ENCODE data around the gene LPXN.

The LPXN gene

GRCh38 chr11:58575377-58576020, at the start of gene LPXN:
LPXN (minus strand) TSS chr11:58575856; CDS start chr11:58575772, 84 bp downstream.
- TF ChIP-seq PKNOX1 (IDR thresholded peaks at IDR 0.05): no peak
- TF ChIP-seq ARNT (IDR thresholded peaks at IDR 0.05): no peak
- TF ChIP-seq TARDBP (IDR thresholded peaks at IDR 0.05): no peak
- TF ChIP-seq SUZ12 (IDR thresholded peaks at IDR 0.05): no peak
- TF ChIP-seq ELF4 (IDR thresholded peaks at IDR 0.05): no peak
- TF ChIP-seq CTBP1 (IDR thresholded peaks at IDR 0.05; ENCODE audit: borderline replicate concordance): no peak
- no peak for TF ChIP-seq L3MBTL2 (conservative IDR thresholded peaks at IDR 0.05)
- no peak for TF ChIP-seq NFRKB (IDR thresholded peaks at IDR 0.05)
- no peak for TF ChIP-seq BHLHE40 (IDR thresholded peaks at IDR 0.05; ENCODE audit: borderline replicate concordance)
- no peak for TF ChIP-seq SP1 (IDR thresholded peaks at IDR 0.05)
- no peak for TF ChIP-seq ZNF384 (IDR thresholded peaks at IDR 0.05)
- no peak for TF ChIP-seq FOXM1 (IDR thresholded peaks at IDR 0.05; ENCODE audit: borderline replicate concordance)
- no peak for TF ChIP-seq HDGF (IDR thresholded peaks at IDR 0.05; ENCODE audit: borderline replicate concordance)
- no peak for TF ChIP-seq FOXK2 (IDR thresholded peaks at IDR 0.05)
- TF ChIP-seq LEF1 (IDR thresholded peaks at IDR 0.05; ENCODE audit: borderline replicate concordance): no peak
- POLR2A ChIA-PET: no interaction called here
- no peak for DNase-seq (ENCODE audit: extremely low spot score)
- CTCF ChIA-PET: interaction anchor here (0.6 kb wide), 1 partner anchor 8 kb away, joined by 3 read pairs; no protein-coding TSS in a partner anchor

- ChIA-PET CTCF (no interaction called here), POLR2A (no interaction called here)
- DNase-seq (ENCODE audit: extremely low spot score): no peak
- no peak for TF ChIP-seq PKNOX1 (IDR thresholded peaks at IDR 0.05)
- TF ChIP-seq ZNF384 (IDR thresholded peaks at IDR 0.05): no peak
- TF ChIP-seq NFRKB (IDR thresholded peaks at IDR 0.05): no peak
- no peak for TF ChIP-seq TARDBP (IDR thresholded peaks at IDR 0.05)
- TF ChIP-seq ARNT (IDR thresholded peaks at IDR 0.05): no peak
- TF ChIP-seq FOXA1 (IDR thresholded peaks at IDR 0.05): no peak
Measured at GRCh38 chr11:58625086-58625485, 49.4 kb upstream of the LPXN start.

- ChIA-PET POLR2A (no interaction called here), CTCF (no interaction called here)
- no peak for DNase-seq (ENCODE audit: extremely low spot score)
Measured at GRCh38 chr11:58622344-58622743, 46.7 kb upstream of the LPXN start, which contains the start of gene CNTF. CNTF (plus strand) TSS chr11:58622665; CDS start chr11:58622753, 88 bp downstream.

GRCh38 chr11:58621586-58622262, 46.1 kb upstream of the LPXN start:
- POLR2A ChIA-PET: no interaction called here
- no peak for DNase-seq (ENCODE audit: extremely low spot score)
- CTCF ChIA-PET: no interaction called here
- no peak for TF ChIP-seq L3MBTL2 (conservative IDR thresholded peaks at IDR 0.05)

More at GRCh38 chr11:58622344-58622743, 46.7 kb upstream of the LPXN start, which contains the start of gene CNTF:
- TF ChIP-seq FOXA1 (IDR thresholded peaks at IDR 0.05): no peak

GRCh38 chr11:58617976-58618557, 42.4 kb upstream of the LPXN start:
- DNase-seq (ENCODE audit: extremely low spot score): no peak
- TF ChIP-seq ZNF384 (IDR thresholded peaks at IDR 0.05): no peak
- no peak for TF ChIP-seq FOXM1 (IDR thresholded peaks at IDR 0.05; ENCODE audit: borderline replicate concordance)
- no peak for TF ChIP-seq L3MBTL2 (conservative IDR thresholded peaks at IDR 0.05)
- no peak for TF ChIP-seq SP1 (IDR thresholded peaks at IDR 0.05)
- TF ChIP-seq ARNT (IDR thresholded peaks at IDR 0.05): no peak
- TF ChIP-seq SUZ12 (IDR thresholded peaks at IDR 0.05): no peak
- TF ChIP-seq PKNOX1 (IDR thresholded peaks at IDR 0.05): no peak
- no peak for TF ChIP-seq LEF1 (IDR thresholded peaks at IDR 0.05; ENCODE audit: borderline replicate concordance)
- TF ChIP-seq HDGF (IDR thresholded peaks at IDR 0.05; ENCODE audit: borderline replicate concordance): no peak
- ChIA-PET POLR2A (no interaction called here), CTCF (interaction anchor here (0.6 kb wide), 1 partner anchor 19 kb away, joined by 3 read pairs; no protein-coding TSS in a partner anchor)

- POLR2A ChIA-PET: no interaction called here
- CTCF ChIA-PET: no interaction called here
- no peak for TF ChIP-seq PKNOX1 (IDR thresholded peaks at IDR 0.05)
- TF ChIP-seq SP1 (IDR thresholded peaks at IDR 0.05): no peak
- no peak for TF ChIP-seq L3MBTL2 (conservative IDR thresholded peaks at IDR 0.05)
- TF ChIP-seq CTBP1 (IDR thresholded peaks at IDR 0.05; ENCODE audit: borderline replicate concordance): no peak
- TF ChIP-seq HDGF (IDR thresholded peaks at IDR 0.05; ENCODE audit: borderline replicate concordance): no peak
- no peak for DNase-seq (ENCODE audit: extremely low spot score)
Measured at GRCh38 chr11:58616594-58616993, 40.9 kb upstream of the LPXN start.

Data from HEK293T (cell line).